HTERT RPE-1 (cell line): ENCODE results near the gene NHSL2.

ENCODE experiments used
- in situ Hi-C: fragments of 300-500 bp; cut with MboI; formaldehyde crosslinking; loops from 4 replicates; pipeline ENCODE4 v1.14.3; 2020; ENCODE audit warnings: low sequenced_read_pairs

NHSL2 gene

GRCh38 chrX:72126539-72127140, 216.0 kb downstream of the NHSL2 start:
- in situ Hi-C loops: no loop called here

GRCh38 chrX:72127332-72127731, 216.7 kb downstream of the NHSL2 start:
- in situ Hi-C loops: no loop called here

- in situ Hi-C loops: no loop called here
These were observed 217.7 kb downstream of the NHSL2 start for GRCh38 chrX:72128183-72128834.

- in situ Hi-C loops: no loop called here
These were observed 218.2 kb downstream of the NHSL2 start for GRCh38 chrX:72128881-72129280.

- in situ Hi-C loops: no loop called here
These were observed 219.0 kb downstream of the NHSL2 start for GRCh38 chrX:72129661-72130060.

GRCh38 chrX:72130156-72130761, 219.6 kb downstream of the NHSL2 start:
- in situ Hi-C loops: no loop called here

GRCh38 chrX:72130762-72131250, 220.2 kb downstream of the NHSL2 start:
- in situ Hi-C loops: no loop called here

- in situ Hi-C loops: no loop called here
These were observed 221.0 kb downstream of the NHSL2 start, which contains the start of gene RTL5 for GRCh38 chrX:72131317-72132294. Gene RTL5 (minus strand): TSS chrX:72131915.

- in situ Hi-C loops: no loop called here
These were observed 221.8 kb downstream of the NHSL2 start for GRCh38 chrX:72132456-72132855.

- in situ Hi-C loops: no loop called here
These were observed 223.4 kb downstream of the NHSL2 start for GRCh38 chrX:72133851-72134546.

GRCh38 chrX:72137846-72138495, 227.3 kb downstream of the NHSL2 start:
- in situ Hi-C loops: no loop called here

GRCh38 chrX:72139538-72139937, 228.9 kb downstream of the NHSL2 start:
- in situ Hi-C loops: no loop called here

GRCh38 chrX:72141372-72142004, 230.8 kb downstream of the NHSL2 start:
- in situ Hi-C loops: no loop called here

- in situ Hi-C loops: no loop called here
These were observed 231.6 kb downstream of the NHSL2 start for GRCh38 chrX:72142094-72142793.

- in situ Hi-C loops: no loop called here
These were observed 232.4 kb downstream of the NHSL2 start for GRCh38 chrX:72142794-72143608.

- in situ Hi-C loops: no loop called here
These were observed 232.9 kb downstream of the NHSL2 start for GRCh38 chrX:72143609-72143907.

GRCh38 chrX:72145181-72145580, 234.5 kb downstream of the NHSL2 start:
- in situ Hi-C loops: no loop called here

GRCh38 chrX:72146527-72146926, 235.9 kb downstream of the NHSL2 start:
- in situ Hi-C loops: no loop called here
